ENCODE measurements around the gene UHRF2. TPM values are rescaled to one million over a fixed set of nuclear protein-coding genes. Genes with fewer than 3 reads are reported as not detected.

Gene UHRF2
- total and polyA plus RNA-seq, 9 of the 15 experiments (the other 6 are each of a cell fraction or from before 2014, with no cell fraction given) = 5.6 to 39.0 (median 20.1) TPM

- no peak overlapping the region for H2AFZ ChIP-seq (ENCODE audit: low read depth, low read length)
- no peaks in the 10 kb centered on the region; a peak in 2 of 5 replicates for H3K27me3 ChIP-seq (ENCODE audit: control insufficient read depth in 2 of 2, insufficient read depth in 2 of 2, low read length in 2 of 2)
- DNase-seq (ENCODE audit: extremely low read depth in 1 of 4, low spot score in 3 of 4) (no peak), FAIRE-seq (no peak), ATAC-seq (no peak)
- no peak overlapping the region for H3K4me2 ChIP-seq (ENCODE audit: insufficient read depth, low read length)
- no TSS peak for BruUV-seq (replicated peaks)
- no peak overlapping the region for H3K27ac ChIP-seq (ENCODE audit: extremely low read depth, low read depth, low read length)
- WGBS (ENCODE audit: insufficient coverage, low coverage, missing lambda C conversion rate) = 0% methylated on average over 2 of the region's 2 CpGs
- H3K9me3 ChIP-seq (replicated peaks; ENCODE audit: control insufficient read depth, insufficient read depth, low read depth, low read length) = no peaks in the 10 kb centered on the region
- no peaks in the 10 kb centered on the region for H3K79me2 ChIP-seq (ENCODE audit: control insufficient read depth, insufficient read depth, low read length)
- no peaks in the 10 kb centered on the region for H3K4me1 ChIP-seq (replicated peaks in 1 of 2; ENCODE audit: control insufficient read depth in 2 of 2, insufficient read depth in 2 of 2, low read length in 2 of 2)
- POLR2A ChIA-PET = interaction anchor here (0.7 kb wide), 1 partner anchor 112 kb away, joined by 4 read pairs; the partner anchor contains the start of gene UHRF2
- no peaks in the 10 kb centered on the region for H3K9me1 ChIP-seq (ENCODE audit: control insufficient read depth, insufficient read depth, low read length)
- in situ Hi-C loops (cut with MboI) (no loop called here), intact Hi-C loops (cut with micrococcal nuclease) (no loop called here)
- no peak for TF ChIP-seq MXD1 (CRISPR knock-in tag; IDR thresholded peaks at IDR 0.05; ENCODE audit: borderline replicate concordance, poor library complexity, severe bottlenecking)
- TF ChIP-seq SRSF3 (IDR thresholded peaks at IDR 0.05; ENCODE audit: insufficient read depth, low read length) = no peak
- no peak for TF ChIP-seq LARP7 (IDR thresholded peaks at IDR 0.05)
- TF ChIP-seq PCBP2 (IDR thresholded peaks at IDR 0.05; ENCODE audit: low read depth, low read length, poor library complexity, severe bottlenecking) = no peak
- TF ChIP-seq ZBTB9 (CRISPR knock-in tag; IDR thresholded peaks at IDR 0.05) = no peak
- no peak for TF ChIP-seq CREB5 (CRISPR knock-in tag; IDR thresholded peaks at IDR 0.05)
- TF ChIP-seq E2F6 (IDR thresholded peaks at IDR 0.05; ENCODE audit: borderline replicate concordance in 1 of 2, extremely low read depth in 1 of 2, insufficient read depth in 1 of 2, insufficient read length in 1 of 2, low read depth in 1 of 2, low read length in 1 of 2, poor library complexity in 1 of 2, severe bottlenecking in 1 of 2) = no peak
- no peak for TF ChIP-seq TSHZ1 (CRISPR knock-in tag; IDR thresholded peaks at IDR 0.05)
- TF ChIP-seq ID3 (CRISPR knock-in tag; IDR thresholded peaks at IDR 0.05) = no peak
- TF ChIP-seq ID3 (tag; IDR thresholded peaks at IDR 0.05) = no peak
- no peak for TF ChIP-seq EP400 (IDR thresholded peaks at IDR 0.05)
- no peak overlapping the region for H3K9ac ChIP-seq (ENCODE audit: insufficient read depth in 1 of 2, low read depth in 2 of 2, low read length in 2 of 2)
- CTCF ChIA-PET (ENCODE audit: low intra/inter-chr PET ratio) = no interaction called here
- H3K4me3 ChIP-seq = no peak overlapping the region
- H4K20me1 ChIP-seq (replicated peaks; ENCODE audit: control insufficient read depth, insufficient read depth, low read length) = no peaks in the 10 kb centered on the region
- no peaks in the 10 kb centered on the region for H3K36me3 ChIP-seq (ENCODE audit: control insufficient read depth, insufficient read depth, low read length)
These were observed 112.5 kb downstream of the UHRF2 start for GRCh38 chr9:6525326-6526045.
